Measurements from ENCODE around the gene C7orf25.
A peak's percentile ranks its signal among the peaks of the same experiment; 100 is the strongest.

Gene C7orf25

DNA sequence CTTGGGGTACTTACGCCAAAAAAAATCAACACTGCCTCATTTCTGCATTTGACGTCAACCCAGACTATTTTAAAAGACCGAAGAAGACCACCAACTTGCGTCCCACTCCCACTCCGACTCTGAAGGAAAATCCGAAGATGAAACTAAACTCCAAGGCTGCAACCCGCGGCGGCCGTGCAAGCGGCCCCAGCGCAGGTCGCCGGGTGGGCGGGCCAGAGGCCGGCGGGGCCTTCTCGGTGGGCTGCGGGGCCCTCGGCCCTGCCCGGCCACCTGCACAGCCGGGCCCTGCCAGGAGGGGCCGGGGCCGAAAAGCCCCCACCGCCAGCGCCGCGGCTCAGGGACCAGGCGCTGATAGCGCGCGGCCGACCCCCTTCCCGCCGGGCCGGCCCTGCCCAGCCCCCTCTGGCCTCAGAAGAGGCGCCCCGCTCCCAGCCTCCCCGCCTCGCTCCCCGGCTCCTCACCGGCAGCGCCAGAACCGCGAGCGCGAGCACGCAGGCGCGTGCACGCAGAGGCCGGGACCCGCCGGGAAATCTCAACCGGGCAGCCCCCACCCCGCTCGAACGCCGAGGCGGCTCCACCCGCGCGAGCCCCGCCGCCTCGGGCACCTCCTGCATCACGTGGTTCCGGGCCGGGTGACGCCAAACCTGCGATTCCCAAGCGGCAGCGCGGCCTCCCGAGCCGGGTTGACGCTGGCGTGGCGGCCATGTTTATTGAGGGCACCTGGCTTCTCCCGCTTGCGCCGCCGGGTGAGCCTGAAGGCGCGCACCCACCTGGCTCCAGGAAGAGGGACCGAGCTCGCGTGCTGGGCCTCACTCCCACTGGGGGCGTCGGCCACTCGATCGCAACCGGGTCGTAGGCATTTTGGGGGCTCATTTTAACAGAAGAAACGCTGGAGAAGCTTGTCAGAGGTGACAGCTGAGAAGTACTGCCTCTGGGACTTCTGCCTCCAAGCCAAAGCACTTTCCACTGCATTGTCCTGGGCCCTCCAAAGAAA is at the start of gene C7orf25:
TSS of gene C7orf25 (minus strand) at position 617 of the 994 bp plus-strand sequence. CDS start 1,170 bp downstream, outside the sequence.
- DNase-seq, result peak; percentile 85

GRCh38 chr7:42961170-42961569 is 49.3 kb upstream of the C7orf25 start:
- DNase-seq, result no peak

- no peak for DNase-seq
Measured at GRCh38 chr7:42960762-42961161, 48.9 kb upstream of the C7orf25 start.

- DNase-seq, result no peak
Measured at GRCh38 chr7:42959549-42959948, 47.7 kb upstream of the C7orf25 start.

- DNase-seq, result no peak
Measured at GRCh38 chr7:42956062-42956461, 44.2 kb upstream of the C7orf25 start.

- DNase-seq, result no peak
Measured at GRCh38 chr7:42953994-42954393, 42.1 kb upstream of the C7orf25 start.

- DNase-seq, result no peak
Measured at GRCh38 chr7:42952328-42952727, 40.5 kb upstream of the C7orf25 start.

GRCh38 chr7:42950417-42950816 is 38.5 kb upstream of the C7orf25 start:
- DNase-seq, result no peak

- DNase-seq, result no peak
Measured at GRCh38 chr7:42947521-42947920, 35.7 kb upstream of the C7orf25 start.

DNA sequence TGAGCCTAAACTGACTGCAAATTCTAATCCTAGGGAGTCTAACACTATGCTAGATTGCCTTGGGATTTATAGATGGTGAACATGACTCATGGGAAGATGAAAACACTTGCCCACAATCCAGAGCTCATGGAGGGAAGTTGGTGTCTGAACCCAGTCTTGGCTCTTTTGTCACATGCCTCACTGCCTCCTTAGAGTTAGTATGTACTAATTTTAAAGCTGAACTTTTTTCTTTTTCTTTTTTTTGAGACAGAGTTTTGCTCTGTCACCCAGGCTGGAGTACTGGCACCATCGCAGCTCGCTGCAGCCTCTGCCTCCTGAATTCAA is 34.7 kb upstream of the C7orf25 start:
- DNase-seq, result no peak

DNA sequence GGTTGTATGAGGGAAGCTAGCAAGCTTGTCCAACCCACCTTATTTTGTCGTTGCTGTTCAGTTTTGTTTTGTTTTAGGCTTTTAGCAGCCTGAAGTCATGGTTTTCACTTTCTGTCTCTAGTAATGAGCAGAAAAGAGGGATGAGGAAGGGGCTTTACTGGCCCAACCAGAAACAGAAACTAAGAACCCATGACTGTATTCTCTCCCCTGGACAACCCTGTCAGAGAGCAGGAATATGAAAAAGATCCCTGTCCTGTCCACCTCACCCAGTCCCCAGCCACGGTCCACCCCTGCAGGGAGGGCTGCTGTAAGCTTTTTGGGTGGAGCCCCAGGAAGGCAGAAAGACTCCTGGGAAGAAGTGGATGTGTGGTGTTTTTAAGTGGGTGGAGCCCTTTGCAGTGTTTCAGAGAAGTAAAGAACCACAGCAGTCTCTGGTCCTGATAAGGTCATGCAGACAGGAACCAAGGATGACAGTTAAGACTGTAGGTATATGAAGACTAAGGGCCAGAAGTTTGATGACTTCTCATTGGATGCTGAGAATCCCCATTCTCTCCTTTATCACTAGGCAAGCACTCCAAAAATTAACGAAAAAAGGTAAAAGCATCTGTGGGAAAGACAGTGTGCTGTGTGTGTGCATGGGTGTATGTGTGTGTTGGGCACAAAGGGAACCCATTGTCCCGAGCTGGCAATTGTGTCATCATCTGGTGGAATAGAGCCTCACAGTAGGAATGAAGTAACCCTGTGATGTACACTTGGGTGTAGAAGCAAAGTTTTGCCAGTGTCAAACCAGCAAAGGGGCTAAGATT is 34.2 kb upstream of the C7orf25 start:
- DNase-seq, result no peak

DNA sequence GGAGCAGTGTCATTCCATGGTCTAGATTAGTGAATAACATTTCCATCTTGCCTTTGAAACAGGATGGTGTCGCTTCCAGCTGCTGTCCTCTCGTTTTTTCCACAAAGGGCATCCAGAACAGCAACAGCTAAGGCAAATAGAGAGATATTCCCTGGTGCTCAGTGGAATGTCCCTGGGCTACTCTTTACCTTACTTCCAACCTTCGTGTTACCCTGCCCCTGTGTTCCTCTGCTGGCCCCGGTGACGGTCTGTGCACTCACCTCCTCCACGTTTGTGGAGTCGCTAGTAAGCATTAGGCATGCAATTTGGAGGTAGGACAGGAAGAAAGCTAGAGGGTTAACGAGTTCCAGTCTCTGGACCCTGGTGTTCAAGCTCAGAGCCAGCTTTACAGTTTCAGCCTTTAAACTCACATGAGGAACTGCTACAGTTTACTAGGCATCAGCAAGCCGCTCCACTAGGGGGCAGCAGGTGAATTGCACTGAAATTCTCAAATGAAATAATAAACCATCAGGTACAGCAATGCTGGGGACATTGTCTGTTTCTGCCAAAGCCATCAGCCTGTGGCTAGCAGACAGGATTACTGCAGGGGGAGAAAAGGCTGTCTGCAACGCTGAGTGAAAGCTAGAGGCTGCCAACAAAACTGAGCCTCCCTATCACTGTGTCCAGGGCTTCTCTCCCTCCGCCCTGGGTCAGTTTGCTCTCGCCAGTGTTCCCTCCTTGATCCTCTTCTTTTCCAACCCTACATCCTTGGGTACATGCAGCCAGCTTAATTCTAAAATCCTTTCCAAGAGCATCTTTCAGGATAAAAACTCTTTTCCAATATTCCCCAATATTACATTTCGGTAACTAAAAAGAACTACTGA is 29.3 kb upstream of the C7orf25 start:
- DNase-seq, result no peak

- DNase-seq, result no peak
Measured at GRCh38 chr7:42939457-42940240, 27.8 kb upstream of the C7orf25 start.

DNA sequence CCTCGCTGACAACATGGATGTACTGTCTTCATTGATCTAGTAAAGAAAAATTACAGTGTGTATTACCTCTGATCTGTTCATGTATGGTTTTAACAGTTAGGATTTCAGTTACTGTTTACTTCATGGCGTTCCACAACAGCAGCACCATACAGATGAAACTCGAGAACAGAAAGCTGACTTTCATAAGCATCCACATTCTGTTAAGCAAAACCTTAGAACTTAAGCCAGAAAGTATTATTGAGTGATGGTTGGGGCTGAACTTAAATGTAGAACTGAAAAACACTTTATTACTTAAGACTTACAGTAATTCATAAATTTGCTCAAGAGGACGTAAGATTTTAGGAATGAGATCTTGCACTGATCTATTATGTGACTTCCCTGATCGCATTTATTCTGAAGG is 24.0 kb upstream of the C7orf25 start:
- DNase-seq, result no peak

- DNase-seq, result no peak
Measured at GRCh38 chr7:42934291-42934690, 22.4 kb upstream of the C7orf25 start.

- no peak for DNase-seq
Measured at GRCh38 chr7:42932811-42933591, 21.1 kb upstream of the C7orf25 start.

DNA sequence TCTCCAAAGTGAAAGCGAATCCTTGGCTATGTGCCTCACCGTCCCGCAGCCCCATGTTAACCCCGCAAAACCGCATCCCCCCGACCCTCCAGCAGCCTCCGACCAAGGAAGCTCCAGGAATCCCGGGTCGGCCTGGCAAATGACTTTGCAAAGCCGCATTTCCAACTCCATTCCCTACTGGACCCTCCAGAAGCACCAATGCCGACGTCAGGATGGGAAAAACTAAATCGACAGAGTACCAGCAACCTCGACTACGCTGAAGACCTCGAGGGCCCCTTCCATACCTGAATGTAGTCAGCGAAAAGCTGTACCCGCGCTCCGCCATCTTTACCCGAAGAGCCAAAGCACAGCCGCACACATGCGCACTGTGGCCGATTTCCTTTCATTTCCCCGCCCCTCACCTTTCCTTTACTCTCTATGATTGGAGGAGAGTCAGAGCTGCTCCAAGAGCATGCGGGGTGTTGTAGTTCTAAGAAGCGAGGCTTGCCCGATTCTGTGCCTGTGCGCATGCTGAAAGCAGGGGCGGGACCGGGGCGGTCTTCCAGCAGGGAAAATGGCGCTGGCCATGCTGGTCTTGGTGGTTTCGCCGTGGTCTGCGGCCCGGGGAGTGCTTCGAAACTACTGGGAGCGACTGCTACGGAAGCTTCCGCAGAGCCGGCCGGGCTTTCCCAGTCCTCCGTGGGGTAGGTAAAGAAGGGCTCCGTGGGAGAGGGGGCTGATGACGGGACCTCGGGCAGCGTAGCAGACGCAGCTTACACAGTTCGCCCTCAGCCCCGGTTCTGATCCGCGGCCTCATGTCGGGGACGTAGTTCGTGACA is 20.2 kb upstream of the C7orf25 start, which contains the start of the genes MRPL32 and PSMA2:
TSS of gene MRPL32 (plus strand) at position 543 of the 818 bp plus-strand sequence. CDS start at position 554, 11 bp downstream.
TSS of gene PSMA2 (minus strand) at position 341 of the 818 bp plus-strand sequence. CDS start at position 325, 16 bp downstream.
- DNase-seq, result peak; percentile 97

- no peak for DNase-seq
Measured at GRCh38 chr7:42931447-42931833, 19.6 kb upstream of the C7orf25 start.

DNA sequence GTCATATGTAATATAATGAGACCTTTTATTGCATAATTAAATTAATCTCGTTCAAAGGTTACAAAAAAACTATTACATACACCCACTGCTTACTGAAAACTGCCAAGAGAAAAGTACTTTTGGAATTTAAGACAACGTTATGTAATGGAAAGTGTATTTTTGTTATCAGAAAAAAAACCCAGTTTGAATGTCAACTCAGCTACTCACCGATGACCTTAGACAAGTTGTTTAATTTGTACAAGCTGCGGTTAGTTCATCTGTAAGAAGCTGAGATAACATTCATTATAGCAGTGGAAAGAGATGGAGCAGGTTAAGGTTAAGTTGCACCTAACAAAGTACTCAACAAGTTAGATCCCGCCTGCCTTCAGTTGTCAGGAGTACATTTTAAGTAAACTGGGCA is 19.0 kb upstream of the C7orf25 start:
- no peak for DNase-seq

DNA sequence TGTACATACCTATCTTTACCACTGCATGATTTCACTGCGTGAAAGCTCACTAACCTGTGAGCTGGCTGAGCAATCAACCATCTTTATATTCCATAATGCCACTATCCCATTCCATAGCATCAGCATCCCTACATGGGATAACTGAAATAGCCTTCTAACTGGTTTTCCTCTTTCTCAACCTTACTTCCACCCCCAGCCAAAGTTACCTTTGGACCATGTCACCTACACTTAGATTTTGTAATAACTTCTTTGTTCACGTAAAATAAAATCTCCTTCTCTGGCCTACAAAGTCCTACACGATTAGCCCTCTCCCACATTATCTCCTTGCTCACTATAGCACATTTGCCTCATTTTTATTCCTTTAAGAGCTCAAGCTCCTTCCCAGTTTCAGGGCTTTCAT is 17.6 kb upstream of the C7orf25 start:
- DNase-seq, result no peak

Measured in NCI-H510A (cell line).